Measurements from ENCODE around the gene DDX47.

- TF ChIP-seq CTCF (IDR thresholded peaks at IDR 0.05; ENCODE audit: low read length) (no peak), EZH2 (IDR thresholded peaks at IDR 0.05; ENCODE audit: borderline replicate concordance, low read length) (no peak)
Observed at GRCh38 chr12:12839003-12839395, 25.9 kb downstream of the DDX47 start.

All from OCI-LY1 (cell line).